Spleen (tissue), 7 donors: ENCODE data around the gene PHIP.

Experiments
- CTCF ChIP-seq, 11 experiments: fragments of 200-600 bp in 7 of 11; fragments of 450-650 bp in 4 of 11; sonication (generic) in 4 of 11; IDR thresholded peaks in 8 of 11; conservative IDR thresholded peaks in 3 of 11; 1 replicate in 7 of 11; 2 replicates in 4 of 11; pipeline versions ENCODE4 v1.4.0 to v1.8.0; 2016 to 2021; ENCODE audit warnings: antibody characterized with exemption in 11 of 11, inconsistent platforms in 4 of 11, mild to moderate bottlenecking in 1 of 11
- POLR2A ChIP-seq, 3 donors: fragments of 450-650 bp; IDR thresholded peaks; one replicate each; pipeline ENCODE4 v1.5.1; 2017; ENCODE audit warnings: antibody characterized with exemption in 3 of 3, mild to moderate bottlenecking in 1 of 3
- donor health status: DM: no; HTN: no; CAD: no; lungs with moderate emphysema.
- donor health status: DM: no; HTN: no; CAD: no.
- donor health status: DM: no; HTN: no; CAD: no.

- TF ChIP-seq POLR2A (IDR thresholded peaks at IDR 0.05) (no peak), CTCF (IDR thresholded peaks at IDR 0.05 in 8 of 11, conservative IDR thresholded peaks at IDR 0.05 in 3 of 11) (no peak)
Measured at GRCh38 chr6:78909391-78909790, 168.7 kb downstream of the PHIP start.
